Measurements from ENCODE around the gene OXCT1.

GRCh38 chr5:41882765-41883164 is 12.5 kb upstream of the OXCT1 start:
- TF ChIP-seq GATA2 (IDR thresholded peaks at IDR 0.05; ENCODE audit: low read depth, low read length) (no peak), GATA3 (IDR thresholded peaks at IDR 0.05; ENCODE audit: low read depth, low read length) (no peak)

Measured in SH-SY5Y (cell line).